ENCODE results near the gene CD81. TPM values are rescaled to one million over a fixed set of nuclear protein-coding genes. Genes with fewer than 3 reads are reported as not detected.

The CD81 gene
- total RNA-seq, 1 experiment from 2014 or later = 416 TPM

DNA sequence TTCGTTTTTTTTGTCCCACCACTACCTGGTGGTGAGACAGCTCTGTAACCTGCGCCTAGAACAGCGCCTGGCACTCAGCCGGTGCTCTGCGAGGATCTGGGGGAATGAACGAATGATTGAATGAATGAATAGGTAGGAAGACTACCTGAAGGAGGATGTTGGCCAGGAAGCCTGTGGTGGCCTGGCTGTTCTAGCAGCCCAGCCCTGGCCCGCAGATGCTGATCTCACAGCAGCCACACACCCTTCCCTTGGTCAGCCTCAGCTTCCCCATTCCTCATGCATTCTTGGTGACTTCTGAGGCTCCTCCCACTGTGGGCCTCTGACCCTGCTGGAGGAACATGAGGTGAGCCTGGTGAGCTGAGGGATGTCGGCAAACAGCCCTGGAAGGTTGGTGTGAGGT, 63.5 kb downstream of the CD81 start:
- CTCF ChIA-PET = no interaction called here
- Histone ChIP-seq H3K27me3 (ENCODE audit: control insufficient read depth, insufficient read depth, low read length) (peaks cover 4% of the 10 kb centered on the region; the same call in 1 of the 2 replicates), H3K9me3 (ENCODE audit: control insufficient read depth, insufficient read depth, low read depth, low read length) (no peaks in the 10 kb centered on the region), H3K27ac (ENCODE audit: low read length) (no peak overlapping the region), H3K36me3 (ENCODE audit: control insufficient read depth, insufficient read depth, low read length) (no peaks in the 10 kb centered on the region), H3K4me3 (ENCODE audit: low read depth in 2 of 2, low read length in 2 of 2) (no peak overlapping the region), H3K4me1 (ENCODE audit: control insufficient read depth, insufficient read depth, low read length) (no peaks in the 10 kb centered on the region)
- in situ Hi-C loops (cut with HindIII; ENCODE audit: low pct_unique_long_range_greater_than_20kb, low sequenced_read_pairs) = no loop called here
- intact Hi-C loops (cut with micrococcal nuclease; ENCODE audit: unreplicated experiment) = no loop called here
- POLR2A ChIA-PET = no interaction called here
- DNase-seq (ENCODE audit: low read depth, low spot score) (no peak), ATAC-seq (no peak)
- no TSS peak for BruUV-seq (replicated peaks)
- TF ChIP-seq TCF7L2 (IDR thresholded peaks at IDR 0.05; ENCODE audit: low read depth, low read length) (no peak), SIN3A (IDR thresholded peaks at IDR 0.05; ENCODE audit: borderline replicate concordance, insufficient read depth, low read depth, low read length) (no peak), REST (IDR thresholded peaks at IDR 0.05; ENCODE audit: insufficient read depth in 1 of 2, low read depth in 2 of 2, low read length in 1 of 2) (no peak), POLR2AphosphoS5 (IDR thresholded peaks at IDR 0.05; ENCODE audit: low read depth, low read length) (no peak)
- TF ChIP-seq, protein P1, sequence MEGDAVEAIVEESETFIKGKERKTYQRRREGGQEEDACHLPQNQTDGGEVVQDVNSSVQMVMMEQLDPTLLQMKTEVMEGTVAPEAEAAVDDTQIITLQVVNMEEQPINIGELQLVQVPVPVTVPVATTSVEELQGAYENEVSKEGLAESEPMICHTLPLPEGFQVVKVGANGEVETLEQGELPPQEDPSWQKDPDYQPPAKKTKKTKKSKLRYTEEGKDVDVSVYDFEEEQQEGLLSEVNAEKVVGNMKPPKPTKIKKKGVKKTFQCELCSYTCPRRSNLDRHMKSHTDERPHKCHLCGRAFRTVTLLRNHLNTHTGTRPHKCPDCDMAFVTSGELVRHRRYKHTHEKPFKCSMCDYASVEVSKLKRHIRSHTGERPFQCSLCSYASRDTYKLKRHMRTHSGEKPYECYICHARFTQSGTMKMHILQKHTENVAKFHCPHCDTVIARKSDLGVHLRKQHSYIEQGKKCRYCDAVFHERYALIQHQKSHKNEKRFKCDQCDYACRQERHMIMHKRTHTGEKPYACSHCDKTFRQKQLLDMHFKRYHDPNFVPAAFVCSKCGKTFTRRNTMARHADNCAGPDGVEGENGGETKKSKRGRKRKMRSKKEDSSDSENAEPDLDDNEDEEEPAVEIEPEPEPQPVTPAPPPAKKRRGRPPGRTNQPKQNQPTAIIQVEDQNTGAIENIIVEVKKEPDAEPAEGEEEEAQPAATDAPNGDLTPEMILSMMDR (IDR thresholded peaks at IDR 0.05) = no peak

DNA sequence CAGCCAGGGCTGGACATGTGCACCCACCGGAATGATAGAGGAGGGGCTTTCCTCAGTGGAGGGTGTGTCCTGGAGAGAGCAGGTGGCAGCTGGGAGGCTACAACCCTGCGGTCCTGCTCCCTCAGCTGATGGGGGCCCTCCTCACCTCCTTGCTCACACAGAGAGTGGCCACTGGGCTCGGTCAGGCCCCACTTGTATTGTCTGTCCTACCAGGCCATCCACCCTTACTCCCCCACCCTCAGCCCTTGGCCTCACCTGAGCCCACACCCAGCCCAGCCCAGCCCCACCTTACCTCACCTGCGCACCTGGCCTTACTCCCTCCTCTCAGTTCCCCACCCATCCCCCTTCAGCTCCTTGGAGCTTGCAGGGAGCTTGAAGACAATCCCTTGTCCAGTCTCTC, 64.1 kb downstream of the CD81 start:
- Histone ChIP-seq H3K4me3 (ENCODE audit: low read depth in 2 of 2, low read length in 2 of 2) (no peak overlapping the region), H3K27ac (ENCODE audit: low read length) (no peak overlapping the region), H3K36me3 (ENCODE audit: control insufficient read depth, insufficient read depth, low read length) (no peaks in the 10 kb centered on the region), H3K9me3 (ENCODE audit: control insufficient read depth, insufficient read depth, low read depth, low read length) (no peaks in the 10 kb centered on the region), H3K27me3 (ENCODE audit: control insufficient read depth, insufficient read depth, low read length) (peaks cover 4% of the 10 kb centered on the region; the same call in 1 of the 2 replicates), H3K4me1 (ENCODE audit: control insufficient read depth, insufficient read depth, low read length) (peaks cover 5% of the 10 kb centered on the region; the same call in 1 of the 2 replicates)
- DNase-seq (ENCODE audit: low read depth, low spot score) = no peak
- ChIA-PET POLR2A (no interaction called here), CTCF (no interaction called here)
- no peak for ATAC-seq
- in situ Hi-C loops (cut with HindIII; ENCODE audit: low pct_unique_long_range_greater_than_20kb, low sequenced_read_pairs) = no loop called here
- no peak for TF ChIP-seq SIN3A (IDR thresholded peaks at IDR 0.05; ENCODE audit: borderline replicate concordance, insufficient read depth, low read depth, low read length)
- no peak for TF ChIP-seq TCF7L2 (IDR thresholded peaks at IDR 0.05; ENCODE audit: low read depth, low read length)
- TF ChIP-seq, protein P1 (IDR thresholded peaks at IDR 0.05) = no peak
- no peak for TF ChIP-seq POLR2AphosphoS5 (IDR thresholded peaks at IDR 0.05; ENCODE audit: low read depth, low read length)
- TF ChIP-seq REST (IDR thresholded peaks at IDR 0.05; ENCODE audit: insufficient read depth in 1 of 2, low read depth in 2 of 2, low read length in 1 of 2) = no peak
- no TSS peak for BruUV-seq (replicated peaks)
- intact Hi-C loops (cut with micrococcal nuclease; ENCODE audit: unreplicated experiment) = no loop called here
